ENCODE data around the gene DDC.
"Not testable (repeated sequence)": the region's sequence is repeated elsewhere in the genome, so short reads cannot be mapped to it uniquely, and the experiment has no call there.

DNA sequence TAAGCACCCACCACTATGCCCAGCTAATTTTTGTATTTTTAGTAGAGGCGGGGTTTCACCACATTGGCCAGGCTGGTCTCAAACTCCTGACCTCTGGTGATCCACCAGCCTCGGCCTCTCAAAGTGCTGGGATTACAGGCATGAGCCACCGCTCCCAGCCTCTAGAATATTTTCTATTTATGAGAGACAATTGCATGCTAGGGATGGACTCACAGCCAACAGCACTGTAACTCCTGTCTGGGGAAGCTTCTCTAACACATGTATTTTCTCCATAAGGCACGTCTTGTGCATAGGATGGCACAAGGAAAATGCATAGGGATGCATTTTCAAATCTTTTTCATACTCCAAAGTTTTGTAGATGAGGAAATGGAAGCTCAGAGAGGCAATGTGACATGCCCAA, 19.6 kb downstream of the DDC start:
- TF ChIP-seq, protein P1, sequence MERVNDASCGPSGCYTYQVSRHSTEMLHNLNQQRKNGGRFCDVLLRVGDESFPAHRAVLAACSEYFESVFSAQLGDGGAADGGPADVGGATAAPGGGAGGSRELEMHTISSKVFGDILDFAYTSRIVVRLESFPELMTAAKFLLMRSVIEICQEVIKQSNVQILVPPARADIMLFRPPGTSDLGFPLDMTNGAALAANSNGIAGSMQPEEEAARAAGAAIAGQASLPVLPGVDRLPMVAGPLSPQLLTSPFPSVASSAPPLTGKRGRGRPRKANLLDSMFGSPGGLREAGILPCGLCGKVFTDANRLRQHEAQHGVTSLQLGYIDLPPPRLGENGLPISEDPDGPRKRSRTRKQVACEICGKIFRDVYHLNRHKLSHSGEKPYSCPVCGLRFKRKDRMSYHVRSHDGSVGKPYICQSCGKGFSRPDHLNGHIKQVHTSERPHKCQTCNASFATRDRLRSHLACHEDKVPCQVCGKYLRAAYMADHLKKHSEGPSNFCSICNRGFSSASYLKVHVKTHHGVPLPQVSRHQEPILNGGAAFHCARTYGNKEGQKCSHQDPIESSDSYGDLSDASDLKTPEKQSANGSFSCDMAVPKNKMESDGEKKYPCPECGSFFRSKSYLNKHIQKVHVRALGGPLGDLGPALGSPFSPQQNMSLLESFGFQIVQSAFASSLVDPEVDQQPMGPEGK (CRISPR knock-in tag; IDR thresholded peaks at IDR 0.05; ENCODE audit: borderline replicate concordance): not testable (repeated sequence)
- TF ChIP-seq TCF4 (CRISPR knock-in tag; IDR thresholded peaks at IDR 0.05; ENCODE audit: borderline replicate concordance); ZNF565 (CRISPR knock-in tag; conservative IDR thresholded peaks at IDR 0.05; ENCODE audit: low read depth); BACH2 (CRISPR knock-in tag; IDR thresholded peaks at IDR 0.05; ENCODE audit: borderline replicate concordance); ZFP30 (CRISPR knock-in tag; IDR thresholded peaks at IDR 0.05); GLIS3 (CRISPR knock-in tag; IDR thresholded peaks at IDR 0.05); CSDC2 (CRISPR knock-in tag; IDR thresholded peaks at IDR 0.05); SNAI2 (CRISPR knock-in tag; IDR thresholded peaks at IDR 0.05); OSR1 (CRISPR knock-in tag; IDR thresholded peaks at IDR 0.05); ZNF70 (CRISPR knock-in tag; IDR thresholded peaks at IDR 0.05): not testable (repeated sequence)
- TF ChIP-seq, protein P2, sequence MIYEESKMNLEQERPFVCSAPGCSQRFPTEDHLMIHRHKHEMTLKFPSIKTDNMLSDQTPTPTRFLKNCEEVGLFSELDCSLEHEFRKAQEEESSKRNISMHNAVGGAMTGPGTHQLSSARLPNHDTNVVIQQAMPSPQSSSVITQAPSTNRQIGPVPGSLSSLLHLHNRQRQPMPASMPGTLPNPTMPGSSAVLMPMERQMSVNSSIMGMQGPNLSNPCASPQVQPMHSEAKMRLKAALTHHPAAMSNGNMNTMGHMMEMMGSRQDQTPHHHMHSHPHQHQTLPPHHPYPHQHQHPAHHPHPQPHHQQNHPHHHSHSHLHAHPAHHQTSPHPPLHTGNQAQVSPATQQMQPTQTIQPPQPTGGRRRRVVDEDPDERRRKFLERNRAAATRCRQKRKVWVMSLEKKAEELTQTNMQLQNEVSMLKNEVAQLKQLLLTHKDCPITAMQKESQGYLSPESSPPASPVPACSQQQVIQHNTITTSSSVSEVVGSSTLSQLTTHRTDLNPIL (CRISPR knock-in tag; IDR thresholded peaks at IDR 0.05; ENCODE audit: low read depth): not testable (repeated sequence)
- TF ChIP-seq, protein P3, sequence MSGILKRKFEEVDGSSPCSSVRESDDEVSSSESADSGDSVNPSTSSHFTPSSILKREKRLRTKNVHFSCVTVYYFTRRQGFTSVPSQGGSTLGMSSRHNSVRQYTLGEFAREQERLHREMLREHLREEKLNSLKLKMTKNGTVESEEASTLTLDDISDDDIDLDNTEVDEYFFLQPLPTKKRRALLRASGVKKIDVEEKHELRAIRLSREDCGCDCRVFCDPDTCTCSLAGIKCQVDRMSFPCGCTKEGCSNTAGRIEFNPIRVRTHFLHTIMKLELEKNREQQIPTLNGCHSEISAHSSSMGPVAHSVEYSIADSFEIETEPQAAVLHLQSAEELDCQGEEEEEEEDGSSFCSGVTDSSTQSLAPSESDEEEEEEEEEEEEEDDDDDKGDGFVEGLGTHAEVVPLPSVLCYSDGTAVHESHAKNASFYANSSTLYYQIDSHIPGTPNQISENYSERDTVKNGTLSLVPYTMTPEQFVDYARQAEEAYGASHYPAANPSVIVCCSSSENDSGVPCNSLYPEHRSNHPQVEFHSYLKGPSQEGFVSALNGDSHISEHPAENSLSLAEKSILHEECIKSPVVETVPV (CRISPR knock-in tag; IDR thresholded peaks at IDR 0.05): not testable (repeated sequence)
